Activated naive CD4-positive, alpha-beta T cell treated with anti-CD3 and anti-CD28 coated beads for 36 hours (primary cell): Measurements from ENCODE around the gene RINT1. TPM values are rescaled to one million over a fixed set of nuclear protein-coding genes. Genes with fewer than 3 reads are reported as not detected.

Source experiments
- CTCF ChIA-PET: fragments of 350-600 bp; sonication (Branson Sonifier 250); formaldehyde crosslinking; loops from one replicate; lab custom pipeline; 2021; ENCODE audit warnings: antibody characterized with exemption; lab: Charles Lee
- DNase-seq: peaks from one replicate; pipeline ENCODE4 v3.0.0-alpha.2; 2020
- H3K27ac Mint-ChIP-seq: one replicate; pipeline ENCODE4 v1.8.0; 2021; ENCODE audit warnings: mild to moderate bottlenecking, mixed read lengths
- H3K27me3 Mint-ChIP-seq: one replicate; pipeline ENCODE4 v1.8.0; 2021; ENCODE audit warnings: low read depth, mixed read lengths
- H3K36me3 Mint-ChIP-seq: one replicate; pipeline ENCODE4 v1.8.0; 2021; ENCODE audit warnings: low read depth, mixed read lengths
- H3K4me1 Mint-ChIP-seq: one replicate; pipeline ENCODE4 v1.8.0; 2021; ENCODE audit warnings: low read depth, mixed read lengths
- H3K4me3 Mint-ChIP-seq: one replicate; pipeline ENCODE4 v1.8.0; 2021; ENCODE audit warnings: mild to moderate bottlenecking, moderate library complexity, mixed read lengths
- H3K9me3 Mint-ChIP-seq: one replicate; pipeline ENCODE4 v1.8.0; 2021; ENCODE audit warnings: mixed read lengths
- intact Hi-C: fragments of 100-400 bp; cut with micrococcal nuclease; formaldehyde crosslinking; loops from one replicate; pipeline ENCODE4 v1.15.1; 2023
- total RNA-seq, 2 experiments: library from RNA; stranded (reverse); gene quantifications; one replicate each; pipeline ENCODE4 v1.2.3, GENCODE V29; 2021

Gene RINT1
- total RNA-seq, 2 experiments from 2014 or later, result 22.1 to 25.2 TPM

- no peak overlapping the region for H3K4me3 Mint-ChIP-seq
- CTCF ChIA-PET, result no interaction called here
- no peak overlapping the region for H3K27ac Mint-ChIP-seq
- no peak for DNase-seq
- H3K9me3 Mint-ChIP-seq, result no peaks in the 10 kb centered on the region
- H3K4me1 Mint-ChIP-seq, result no peaks in the 10 kb centered on the region
- peaks cover 8% of the 10 kb centered on the region for H3K36me3 Mint-ChIP-seq
- H3K27me3 Mint-ChIP-seq, result no peaks in the 10 kb centered on the region
- intact Hi-C loops, result no loop called here
Observed at GRCh38 chr7:105611856-105612775, 80.1 kb downstream of the RINT1 start.

GRCh38 chr7:105612806-105613205 is 80.8 kb downstream of the RINT1 start:
- DNase-seq, result no peak
- H3K36me3 Mint-ChIP-seq, result peaks cover 8% of the 10 kb centered on the region
- no peak overlapping the region for H3K27ac Mint-ChIP-seq
- H3K27me3 Mint-ChIP-seq, result no peaks in the 10 kb centered on the region
- H3K4me1 Mint-ChIP-seq, result no peaks in the 10 kb centered on the region
- CTCF ChIA-PET, result no interaction called here
- H3K4me3 Mint-ChIP-seq, result no peak overlapping the region
- intact Hi-C loops, result no loop called here
- H3K9me3 Mint-ChIP-seq, result no peaks in the 10 kb centered on the region

GRCh38 chr7:105613611-105614330 is 81.8 kb downstream of the RINT1 start:
- no peaks in the 10 kb centered on the region for H3K9me3 Mint-ChIP-seq
- no peaks in the 10 kb centered on the region for H3K27me3 Mint-ChIP-seq
- intact Hi-C loops, result no loop called here
- CTCF ChIA-PET, result no interaction called here
- no peak for DNase-seq
- no peak overlapping the region for H3K27ac Mint-ChIP-seq
- H3K4me3 Mint-ChIP-seq, result no peak overlapping the region
- peaks cover 11% of the 10 kb centered on the region for H3K36me3 Mint-ChIP-seq
- no peaks in the 10 kb centered on the region for H3K4me1 Mint-ChIP-seq

GRCh38 chr7:105614341-105614840 is 82.4 kb downstream of the RINT1 start:
- H3K36me3 Mint-ChIP-seq, result peaks cover 12% of the 10 kb centered on the region

More at GRCh38 chr7:105614341-105614840, 82.4 kb downstream of the RINT1 start:
- Mint-ChIP-seq H3K4me3 (no peak overlapping the region), H3K9me3 (no peaks in the 10 kb centered on the region), H3K27ac (no peak overlapping the region), H3K27me3 (no peaks in the 10 kb centered on the region), H3K4me1 (no peaks in the 10 kb centered on the region)
- CTCF ChIA-PET, result no interaction called here
- DNase-seq, result no peak
- intact Hi-C loops, result no loop called here

Other genes with a start within 250 kb of the RINT1 start
- 10 to 100 TPM; 41.1 to 43.3 TPM for gene SRPK2, start 143.3 kb upstream of the RINT1 start, total RNA-seq
- gene PUS7, start 9.9 kb upstream of the RINT1 start, total RNA-seq, result 10 to 100 TPM; 14.3 to 14.6 TPM
- not detected for gene EFCAB10, start 49.3 kb downstream of the RINT1 start, total RNA-seq